GM12878 (cell line): ENCODE measurements around the gene POP7. TPM values are rescaled to one million over a fixed set of nuclear protein-coding genes. Genes with fewer than 3 reads are reported as not detected.

Source experiments
- ATAC-seq: fragments of 200-7000 bp; cut with Tn5 transposase; 3 replicates; pipeline ENCODE4 v1.9.1; 2020; ENCODE audit warnings: mild to moderate bottlenecking, moderate library complexity
- BruUV-seq: library from RNA; stranded (reverse); fragments of 400-500 nt; replicated peaks from 2 replicates; lab custom pipeline; 2021; lab: Mats Ljungman, UMichigan
- CTCF ChIA-PET: fragments of 300-600 bp; sonication (Branson Sonifier 250); formaldehyde crosslinking; extraction: SDS; loops from one replicate; lab custom pipeline; 2021; ENCODE audit warnings: inconsistent platforms; lab: Yijun Ruan, JAX
- POLR2A ChIA-PET: fragments of 350-600 bp; formaldehyde crosslinking; extraction: SDS; loops from one replicate; lab custom pipeline; 2021; ENCODE audit warnings: inconsistent platforms; lab: Charles Lee
- RAD21 ChIA-PET: fragments of 300-600 bp; sonication (Branson Sonifier 250); formaldehyde crosslinking; loops from one replicate; lab custom pipeline; 2023; ENCODE audit warnings: antibody characterized with exemption; ENCODE audit not compliant: unreplicated experiment; lab: Charles Lee
- SMC1A ChIA-PET: fragments of 300-600 bp; sonication (Branson Sonifier 250); formaldehyde crosslinking; loops from one replicate; lab custom pipeline; 2023; ENCODE audit not compliant: unreplicated experiment, uncharacterized antibody; lab: Charles Lee
- DNase-seq: peaks from one replicate; pipeline ENCODE4 v3.0.0-alpha.2; 2011; ENCODE audit warnings: low read depth, low spot score
- FAIRE-seq: peaks from 3 replicates; lab custom pipeline; 2011; peaks lifted over from hg19 to GRCh38; lab: Jason Lieb, UNC
- H2AFZ ChIP-seq: 2 replicates; pipeline ENCODE4 v1.6.0; 2011; ENCODE audit warnings: low read depth, low read length, control low read depth; ENCODE audit not compliant: control insufficient read depth
- H3K27ac ChIP-seq: 2 replicates; pipeline ENCODE4 v1.5.1; 2011; ENCODE audit warnings: control low read depth; ENCODE audit not compliant: control insufficient read depth, insufficient read depth
- H3K27me3 ChIP-seq, 2 experiments: replicated peaks in 1 of 2; 2 replicates each; pipeline versions ENCODE4 v1.6.0 to v1.6.1; 2011; ENCODE audit warnings: low read length in 1 of 2; ENCODE audit not compliant: control insufficient read depth in 2 of 2, insufficient read depth in 2 of 2
- H3K36me3 ChIP-seq, 2 experiments: 2 replicates each; pipeline ENCODE4 v1.5.1; 2011; ENCODE audit warnings: low read length in 1 of 2; ENCODE audit not compliant: control insufficient read depth in 2 of 2, insufficient read depth in 2 of 2
- H3K4me1 ChIP-seq: 2 replicates; pipeline ENCODE4 v1.6.1; 2011; ENCODE audit warnings: mild to moderate bottlenecking, low read length, moderate library complexity, mixed read lengths; ENCODE audit not compliant: control insufficient read depth, insufficient read depth
- H3K4me2 ChIP-seq: 2 replicates; pipeline ENCODE4 v1.6.0; 2011; ENCODE audit warnings: control low read depth; ENCODE audit not compliant: control insufficient read depth, insufficient read depth
- H3K4me3 ChIP-seq: fragments of 200-600 bp; sonication (generic); 2 replicates; pipeline ENCODE4 v1.5.1; 2016
- H3K79me2 ChIP-seq: 2 replicates; pipeline ENCODE4 v1.6.0; 2011; ENCODE audit warnings: low read length; ENCODE audit not compliant: control insufficient read depth, insufficient read depth
- H3K9ac ChIP-seq: 2 replicates; pipeline ENCODE4 v1.8.0; 2011; ENCODE audit warnings: low read length, control low read depth, mixed read lengths; ENCODE audit not compliant: control insufficient read depth, insufficient read depth
- H3K9me3 ChIP-seq: replicated peaks from 3 replicates; pipeline ENCODE4 v1.5.1; 2011; ENCODE audit warnings: mild to moderate bottlenecking, low read length; ENCODE audit not compliant: control insufficient read depth, insufficient read depth
- H4K20me1 ChIP-seq: 2 replicates; pipeline ENCODE4 v1.6.0; 2011; ENCODE audit not compliant: control insufficient read depth, insufficient read depth
- ETV6 ChIP-seq, 2 experiments: fragments of 450-650 bp in 1 of 2; IDR thresholded peaks in 1 of 2; conservative IDR thresholded peaks in 1 of 2; 2 replicates each; pipeline ENCODE4 v1.6.1; 2014; ENCODE audit warnings: antibody characterized with exemption in 1 of 2, borderline replicate concordance in 1 of 2, low read depth in 1 of 2, mild to moderate bottlenecking in 1 of 2, moderate library complexity in 1 of 2
- HDAC6 ChIP-seq: fragments of 200-600 bp; sonication (generic); IDR thresholded peaks from one replicate; pipeline ENCODE4 v1.8.0; 2017; ENCODE audit warnings: antibody characterized with exemption; ENCODE audit not compliant: unreplicated experiment
- KLF5 ChIP-seq: fragments of 450-650 bp; IDR thresholded peaks from 2 replicates; pipeline ENCODE4 v1.6.1; 2014; ENCODE audit warnings: mild to moderate bottlenecking; ENCODE audit not compliant: partially characterized antibody
- NBN ChIP-seq: fragments of 450-650 bp; IDR thresholded peaks from 2 replicates; pipeline ENCODE4 v1.6.1; 2016
- TBL1XR1 ChIP-seq: IDR thresholded peaks from 2 replicates; pipeline ENCODE4 v1.6.1; 2012; ENCODE audit warnings: low read depth, low read length, improper control_type of control experiment
- YBX1 ChIP-seq: fragments of 450-650 bp; IDR thresholded peaks from 2 replicates; pipeline ENCODE4 v1.6.1; 2016; ENCODE audit warnings: antibody characterized with exemption
- ZNF24 ChIP-seq: fragments of 450-650 bp; IDR thresholded peaks from 2 replicates; pipeline ENCODE4 v1.6.1; 2017; ENCODE audit warnings: antibody characterized with exemption, mild to moderate bottlenecking
- WGBS: methylation state at CpG from one replicate; pipeline ENCODE4 v1.1.6; 2016; ENCODE audit warnings: low lambda C conversion rate; ENCODE audit not compliant: insufficient replicate concordance, insufficient coverage; ENCODE audit errors: missing lambda C conversion rate; 5-methylcytosine and 5-hydroxymethylcytosine counted together
- in situ Hi-C: fragments of 300-500 bp; cut with MboI; formaldehyde crosslinking; loops from 9 replicates; pipeline ENCODE4 v1.14.3; 2018; ENCODE audit warnings: mixed read lengths
- intact Hi-C: fragments of 100-400 bp; cut with micrococcal nuclease; formaldehyde crosslinking; loops from one replicate; pipeline ENCODE4 v1.14.2; 2022; ENCODE audit not compliant: unreplicated experiment
- polyA plus RNA-seq, 11 experiments: library from polyadenylated mRNA; depleted of rRNA in 4 of 11; unstranded in 6 of 11; stranded (reverse) in 5 of 11; fragments of >200 nt; fragmentation: Nextera tagmentation in 4 of 11; fragmentation: Illumina TruSeq in 1 of 11; extraction: Ambion mirVana in 4 of 11; extraction: Trizol in 1 of 11; gene quantifications; 1 replicate in 1 of 11; 2 replicates in 10 of 11; pipeline versions ENCODE4 v1.2.1 to v1.2.3, GENCODE V29; 2011 to 2016; ENCODE audit warnings: inconsistent platforms in 2 of 11, missing spikeins in 2 of 11, low read depth in 1 of 11
- total RNA-seq, 4 experiments: library from RNA; depleted of rRNA in 3 of 4; stranded (reverse); fragments of >200 nt in 3 of 4; fragmentation: Illumina TruSeq in 1 of 4; extraction: Trizol in 1 of 4; gene quantifications; 2 replicates each; pipeline versions ENCODE4 v1.2.1 to v1.2.3, GENCODE V29; 2013 to 2021
- TF ChIP-seq, protein P1 (sequence below): fragments of 450-650 bp; formaldehyde crosslinking; IDR thresholded peaks from 2 replicates; pipeline ENCODE4 v1.4.0; 2020; ENCODE audit warnings: mild to moderate bottlenecking, moderate library complexity
- TF ChIP-seq, protein P2 (sequence below): fragments of 450-650 bp; IDR thresholded peaks from 2 replicates; pipeline ENCODE4 v1.6.1; 2016; ENCODE audit warnings: mild to moderate bottlenecking, moderate library complexity, borderline replicate concordance

POP7 gene
- total and polyA plus RNA-seq, 10 of the 15 experiments (the other 5 are each of a cell fraction or from before 2014, with no cell fraction given), result 12.1 to 148 (median 51.7) TPM

DNA sequence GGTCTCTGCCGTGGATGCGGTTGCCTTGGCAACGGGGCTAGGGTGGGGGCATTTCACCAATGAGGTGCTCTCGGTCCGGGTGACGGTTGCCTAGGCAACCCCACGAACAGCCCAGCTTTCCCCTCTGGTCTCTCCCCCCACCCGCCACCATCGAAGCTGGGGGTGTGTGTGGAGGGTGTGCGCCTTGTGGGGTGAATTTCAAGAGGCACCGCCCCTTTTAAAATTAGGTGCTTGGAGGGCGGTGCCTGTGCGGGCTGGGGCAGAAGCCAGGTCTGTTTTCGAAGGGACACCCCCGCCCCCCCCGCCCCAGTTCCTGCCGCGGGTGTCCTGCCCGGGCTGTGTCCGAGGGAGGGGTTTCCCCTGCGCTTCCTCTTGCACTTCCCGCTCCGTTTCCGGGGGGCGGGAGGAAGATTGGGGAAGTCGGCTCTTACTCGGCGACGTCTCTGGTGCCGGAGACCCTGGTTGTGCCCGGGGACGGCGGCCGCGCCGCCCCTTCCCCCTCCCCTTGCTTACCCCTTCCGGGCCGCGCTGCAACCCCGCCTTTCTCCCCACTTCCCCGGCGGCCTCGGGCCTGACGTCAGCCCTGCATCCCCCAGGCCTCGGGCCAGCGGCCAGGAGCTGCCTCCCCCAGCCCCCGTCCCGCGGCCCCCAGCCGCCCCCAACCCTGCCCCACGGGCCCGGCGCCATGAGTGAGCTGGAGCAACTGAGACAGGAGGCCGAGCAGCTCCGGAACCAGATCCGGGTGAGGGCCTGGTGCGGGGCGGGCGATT lies 30.2 kb upstream of the POP7 start:
- peaks cover 24% of the 10 kb centered on the region for H3K79me2 ChIP-seq
- peak overlapping the region; percentile 54; the same call in 1 of the 2 replicates for H3K4me2 ChIP-seq
- no peak for FAIRE-seq
- no peaks in the 10 kb centered on the region for H3K9me3 ChIP-seq
- peak overlapping the region; percentile 94 for H3K9ac ChIP-seq
- intact Hi-C loops (loop anchor here (1.0 kb wide), 1 partner anchor 42 kb away; no protein-coding TSS in a partner anchor), in situ Hi-C loops (loop anchor here (25.0 kb wide), 1 partner anchor 213 kb away; the partner anchor contains the start of gene SPACDR)
- 0% methylated on average over 33 of the region's 59 CpGs for WGBS
- no peaks in the 10 kb centered on the region; the same call in 1 of the 2 replicates for H3K4me1 ChIP-seq
- POLR2A ChIA-PET, result interaction anchor here (1.8 kb wide), 3 partner anchors 30 to 90 kb away, joined by 5 to 7 read pairs (median 6); partner anchors contain the start of genes FBXO24, LRCH4, MOSPD3 and POP7
- H4K20me1 ChIP-seq, result 0 out of 2 replicates have a peak, but pooled peaks cover 3% of the 10 kb centered on the region
- H2AFZ ChIP-seq, result no peak overlapping the region
- H3K4me3 ChIP-seq, result peak overlapping the region; percentile 98
- H3K36me3 ChIP-seq, result peaks cover 4 to 26% of the 10 kb centered on the region in 2 experiments; a peak in 3 of 4 replicates
- SMC1A ChIA-PET, result no interaction called here
- no peaks in the 10 kb centered on the region for H3K27me3 ChIP-seq
- DNase-seq, result peak; percentile 34
- peak overlapping the region; percentile 55; the same call in 1 of the 2 replicates for H3K27ac ChIP-seq
- peak; percentile 60 for ATAC-seq
- CTCF ChIA-PET, result interaction anchor here (1.1 to 6.3 kb wide), 2 partner anchors 15 to 63 kb away, joined by 3 to 57 read pairs; partner anchors contain the start of gene MOSPD3
- BruUV-seq, result no TSS peak
- RAD21 ChIA-PET, result interaction anchor here (0.9 kb wide), 1 partner anchor 247 kb away, joined by 3 read pairs; the partner anchor contains the start of gene ZCWPW1
- TF ChIP-seq YBX1, result no peak
- no peak for TF ChIP-seq KLF5
- no peak for TF ChIP-seq HDAC6
- TF ChIP-seq ETV6 (conservative IDR thresholded peaks at IDR 0.05 in 1 of 2, IDR thresholded peaks at IDR 0.05 in 1 of 2; ENCODE audit: borderline replicate concordance in 1 of 2, low read depth in 1 of 2), result peak; percentile 73 to 97; a peak in 2 of 4 replicates
- peak; percentile 39; the same call in 1 of the 2 replicates for TF ChIP-seq NBN
- TF ChIP-seq, protein P1, sequence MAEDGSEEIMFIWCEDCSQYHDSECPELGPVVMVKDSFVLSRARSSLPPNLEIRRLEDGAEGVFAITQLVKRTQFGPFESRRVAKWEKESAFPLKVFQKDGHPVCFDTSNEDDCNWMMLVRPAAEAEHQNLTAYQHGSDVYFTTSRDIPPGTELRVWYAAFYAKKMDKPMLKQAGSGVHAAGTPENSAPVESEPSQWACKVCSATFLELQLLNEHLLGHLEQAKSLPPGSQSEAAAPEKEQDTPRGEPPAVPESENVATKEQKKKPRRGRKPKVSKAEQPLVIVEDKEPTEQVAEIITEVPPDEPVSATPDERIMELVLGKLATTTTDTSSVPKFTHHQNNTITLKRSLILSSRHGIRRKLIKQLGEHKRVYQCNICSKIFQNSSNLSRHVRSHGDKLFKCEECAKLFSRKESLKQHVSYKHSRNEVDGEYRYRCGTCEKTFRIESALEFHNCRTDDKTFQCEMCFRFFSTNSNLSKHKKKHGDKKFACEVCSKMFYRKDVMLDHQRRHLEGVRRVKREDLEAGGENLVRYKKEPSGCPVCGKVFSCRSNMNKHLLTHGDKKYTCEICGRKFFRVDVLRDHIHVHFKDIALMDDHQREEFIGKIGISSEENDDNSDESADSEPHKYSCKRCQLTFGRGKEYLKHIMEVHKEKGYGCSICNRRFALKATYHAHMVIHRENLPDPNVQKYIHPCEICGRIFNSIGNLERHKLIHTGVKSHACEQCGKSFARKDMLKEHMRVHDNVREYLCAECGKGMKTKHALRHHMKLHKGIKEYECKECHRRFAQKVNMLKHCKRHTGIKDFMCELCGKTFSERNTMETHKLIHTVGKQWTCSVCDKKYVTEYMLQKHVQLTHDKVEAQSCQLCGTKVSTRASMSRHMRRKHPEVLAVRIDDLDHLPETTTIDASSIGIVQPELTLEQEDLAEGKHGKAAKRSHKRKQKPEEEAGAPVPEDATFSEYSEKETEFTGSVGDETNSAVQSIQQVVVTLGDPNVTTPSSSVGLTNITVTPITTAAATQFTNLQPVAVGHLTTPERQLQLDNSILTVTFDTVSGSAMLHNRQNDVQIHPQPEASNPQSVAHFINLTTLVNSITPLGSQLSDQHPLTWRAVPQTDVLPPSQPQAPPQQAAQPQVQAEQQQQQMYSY, result no peak
- TF ChIP-seq ZNF24, result no peak
- TF ChIP-seq, protein P2, sequence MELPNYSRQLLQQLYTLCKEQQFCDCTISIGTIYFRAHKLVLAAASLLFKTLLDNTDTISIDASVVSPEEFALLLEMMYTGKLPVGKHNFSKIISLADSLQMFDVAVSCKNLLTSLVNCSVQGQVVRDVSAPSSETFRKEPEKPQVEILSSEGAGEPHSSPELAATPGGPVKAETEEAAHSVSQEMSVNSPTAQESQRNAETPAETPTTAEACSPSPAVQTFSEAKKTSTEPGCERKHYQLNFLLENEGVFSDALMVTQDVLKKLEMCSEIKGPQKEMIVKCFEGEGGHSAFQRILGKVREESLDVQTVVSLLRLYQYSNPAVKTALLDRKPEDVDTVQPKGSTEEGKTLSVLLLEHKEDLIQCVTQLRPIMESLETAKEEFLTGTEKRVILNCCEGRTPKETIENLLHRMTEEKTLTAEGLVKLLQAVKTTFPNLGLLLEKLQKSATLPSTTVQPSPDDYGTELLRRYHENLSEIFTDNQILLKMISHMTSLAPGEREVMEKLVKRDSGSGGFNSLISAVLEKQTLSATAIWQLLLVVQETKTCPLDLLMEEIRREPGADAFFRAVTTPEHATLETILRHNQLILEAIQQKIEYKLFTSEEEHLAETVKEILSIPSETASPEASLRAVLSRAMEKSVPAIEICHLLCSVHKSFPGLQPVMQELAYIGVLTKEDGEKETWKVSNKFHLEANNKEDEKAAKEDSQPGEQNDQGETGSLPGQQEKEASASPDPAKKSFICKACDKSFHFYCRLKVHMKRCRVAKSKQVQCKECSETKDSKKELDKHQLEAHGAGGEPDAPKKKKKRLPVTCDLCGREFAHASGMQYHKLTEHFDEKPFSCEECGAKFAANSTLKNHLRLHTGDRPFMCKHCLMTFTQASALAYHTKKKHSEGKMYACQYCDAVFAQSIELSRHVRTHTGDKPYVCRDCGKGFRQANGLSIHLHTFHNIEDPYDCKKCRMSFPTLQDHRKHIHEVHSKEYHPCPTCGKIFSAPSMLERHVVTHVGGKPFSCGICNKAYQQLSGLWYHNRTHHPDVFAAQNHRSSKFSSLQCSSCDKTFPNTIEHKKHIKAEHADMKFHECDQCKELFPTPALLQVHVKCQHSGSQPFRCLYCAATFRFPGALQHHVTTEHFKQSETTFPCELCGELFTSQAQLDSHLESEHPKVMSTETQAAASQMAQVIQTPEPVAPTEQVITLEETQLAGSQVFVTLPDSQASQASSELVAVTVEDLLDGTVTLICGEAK, result no peak
- TF ChIP-seq TBL1XR1, result no peak
